Panc1 (cell line): ENCODE results near the gene KCTD6. TPM values are rescaled to one million over a fixed set of nuclear protein-coding genes. Genes with fewer than 3 reads are reported as not detected.
A peak's percentile ranks its signal among the peaks of the same experiment; 100 is the strongest.

Experiments
- ATAC-seq: fragments of 200-7000 bp; cut with Tn5 transposase; 2 replicates; pipeline ENCODE4 v1.9.1; 2020; ENCODE audit warnings: mild to moderate bottlenecking, moderate library complexity
- BruUV-seq: library from RNA; stranded (reverse); fragments of 400-500 nt; replicated peaks from 2 replicates; lab custom pipeline; 2021; lab: Mats Ljungman, UMichigan
- CTCF ChIA-PET: fragments of 300-600 bp; sonication (Branson Sonifier 250); formaldehyde crosslinking; loops from one replicate; lab custom pipeline; 2022; ENCODE audit warnings: antibody characterized with exemption; lab: Charles Lee
- POLR2A ChIA-PET: fragments of 300-600 bp; sonication (Branson Sonifier 250); formaldehyde crosslinking; loops from one replicate; lab custom pipeline; 2022; ENCODE audit warnings: antibody characterized with exemption; lab: Charles Lee
- DNase-seq: peaks from one replicate; pipeline ENCODE4 v3.0.0-alpha.2; 2010; ENCODE audit warnings: low read depth, low spot score
- H3K27ac ChIP-seq: 2 replicates; pipeline ENCODE4 v1.5.1; 2011; ENCODE audit warnings: mild to moderate bottlenecking, low read length, inconsistent platforms
- H3K27me3 ChIP-seq: fragments of 200-500 bp; sonication (Bioruptor generic); 2 replicates; pipeline ENCODE4 v1.6.0; 2014; ENCODE audit warnings: low read length, inconsistent platforms; ENCODE audit not compliant: control insufficient read depth, insufficient read depth
- H3K36me3 ChIP-seq: fragments of 200-500 bp; sonication (Bioruptor generic); 2 replicates; pipeline ENCODE4 v1.5.1; 2014; ENCODE audit warnings: inconsistent platforms, mild to moderate bottlenecking, low read length, moderate library complexity; ENCODE audit not compliant: control insufficient read depth, insufficient read depth
- H3K4me1 ChIP-seq: 2 replicates; pipeline ENCODE4 v1.5.1; 2011; ENCODE audit warnings: inconsistent platforms, mild to moderate bottlenecking, low read length, moderate library complexity; ENCODE audit not compliant: control insufficient read depth, insufficient read depth
- H3K4me3 ChIP-seq, 2 experiments: 2 replicates each; pipeline ENCODE4 v1.5.1; 2011 to 2012; ENCODE audit warnings: low read depth in 2 of 2, low read length in 2 of 2, mild to moderate bottlenecking in 2 of 2, inconsistent platforms in 1 of 2, moderate library complexity in 1 of 2
- H3K9me3 ChIP-seq: fragments of 200-500 bp; sonication (Bioruptor generic); 2 replicates; pipeline ENCODE4 v1.5.1; 2014; ENCODE audit warnings: low read depth, mild to moderate bottlenecking, inconsistent platforms, low read length, moderate library complexity; ENCODE audit not compliant: control insufficient read depth, insufficient read depth
- CTCF ChIP-seq: fragments of 450-650 bp; IDR thresholded peaks from 2 replicates; pipeline ENCODE4 v1.5.1; 2017; ENCODE audit warnings: mild to moderate bottlenecking
- POLR2AphosphoS5 ChIP-seq: IDR thresholded peaks from 2 replicates; pipeline ENCODE4 v1.6.1; 2012; ENCODE audit warnings: mild to moderate bottlenecking, low read depth, low read length, moderate library complexity
- REST ChIP-seq, 2 experiments: IDR thresholded peaks; 2 replicates each; pipeline ENCODE4 v1.6.1; 2011 to 2012; ENCODE audit warnings: low read depth in 2 of 2, control low read depth in 1 of 2, low read length in 1 of 2, mild to moderate bottlenecking in 1 of 2, moderate library complexity in 1 of 2; ENCODE audit not compliant: insufficient read depth in 1 of 2
- SIN3A ChIP-seq: IDR thresholded peaks from 2 replicates; pipeline ENCODE4 v1.6.1; 2012; ENCODE audit warnings: low read depth, mild to moderate bottlenecking, low read length, moderate library complexity, borderline replicate concordance; ENCODE audit not compliant: insufficient read depth
- TCF7L2 ChIP-seq: IDR thresholded peaks from 2 replicates; pipeline ENCODE4 v1.6.1; 2011; ENCODE audit warnings: mild to moderate bottlenecking, low read depth, low read length, inconsistent platforms
- in situ Hi-C: cut with HindIII; loops from 2 replicates; pipeline ENCODE4 v1.10.0; 2016; ENCODE audit warnings: low sequenced_read_pairs, low pct_unique_long_range_greater_than_20kb
- intact Hi-C: fragments of 100-400 bp; cut with micrococcal nuclease; formaldehyde crosslinking; loops from one replicate; pipeline ENCODE4 v1.10.0; 2022; ENCODE audit not compliant: unreplicated experiment
- total RNA-seq: library from RNA; stranded (reverse); gene quantifications from one replicate; pipeline ENCODE4 v1.2.1, GENCODE V29; 2021; ENCODE audit not compliant: unreplicated experiment

KCTD6 gene
- total RNA-seq, 1 experiment from 2014 or later: 18.3 TPM

DNA sequence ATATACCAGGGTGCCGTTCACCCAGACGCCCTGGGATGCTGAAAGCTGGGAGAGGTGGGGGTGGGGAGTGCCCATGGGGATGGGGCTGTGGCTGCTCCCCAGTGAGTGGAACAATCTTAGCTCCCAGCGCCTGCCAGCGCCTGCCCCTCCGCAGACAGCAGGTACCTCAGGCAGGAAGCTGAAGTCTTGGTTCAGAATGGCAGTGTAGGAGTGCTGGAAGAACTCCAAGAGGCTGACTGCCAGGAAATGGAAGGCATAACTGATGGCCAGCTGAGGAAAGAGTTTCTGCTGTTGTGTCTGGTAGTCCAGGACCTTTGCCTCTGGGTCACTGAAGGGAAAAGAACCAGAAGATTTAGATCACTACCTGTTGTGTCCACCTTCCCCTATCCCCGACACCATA, 36.7 kb downstream of the KCTD6 start:
- in situ Hi-C loops (no loop called here), intact Hi-C loops (no loop called here)
- TF ChIP-seq TCF7L2: no peak
- no peak for TF ChIP-seq POLR2AphosphoS5
- TF ChIP-seq REST (IDR thresholded peaks at IDR 0.05; ENCODE audit: insufficient read depth in 1 of 2, low read depth in 2 of 2, low read length in 1 of 2): no peak
- TF ChIP-seq CTCF: no peak
- TF ChIP-seq SIN3A: no peak
- POLR2A ChIA-PET: no interaction called here
- CTCF ChIA-PET: interaction anchor here (0.6 to 0.9 kb wide), 3 partner anchors 12 to 102 kb away, joined by 3 to 9 read pairs (median 5); no protein-coding TSS in a partner anchor
- BruUV-seq: no TSS peak
- peak overlapping the region; percentile 71 for H3K27ac ChIP-seq
- DNase-seq (no peak), ATAC-seq (no peak)
- no peak overlapping the region for H3K4me3 ChIP-seq
- H3K9me3 ChIP-seq: no peaks in the 10 kb centered on the region
- H3K27me3 ChIP-seq: no peaks in the 10 kb centered on the region
- no peaks in the 10 kb centered on the region for H3K36me3 ChIP-seq
- peaks cover 30% of the 10 kb centered on the region for H3K4me1 ChIP-seq

GRCh38 chr3:58529516-58530353, 37.8 kb downstream of the KCTD6 start:
- DNase-seq: no peak
- in situ Hi-C loops (no loop called here), intact Hi-C loops (no loop called here)
- Histone ChIP-seq H3K36me3 (no peaks in the 10 kb centered on the region), H3K27me3 (no peaks in the 10 kb centered on the region), H3K27ac (peak overlapping the region; percentile 49; the same call in 1 of the 2 replicates), H3K4me3 (no peak overlapping the region), H3K9me3 (no peaks in the 10 kb centered on the region), H3K4me1 (peaks cover 30% of the 10 kb centered on the region)
- ChIA-PET POLR2A (no interaction called here), CTCF (interaction anchor here (0.5 kb wide), 1 partner anchor 231 kb away, joined by 3 read pairs; no protein-coding TSS in a partner anchor)
- no TSS peak for BruUV-seq
- ATAC-seq: peak; percentile 55; the same call in 1 of the 2 replicates
- TF ChIP-seq POLR2AphosphoS5 (no peak), REST (IDR thresholded peaks at IDR 0.05; ENCODE audit: insufficient read depth in 1 of 2, low read depth in 2 of 2, low read length in 1 of 2) (no peak), CTCF (peak; percentile 79), TCF7L2 (no peak), SIN3A (no peak)
